Measurements from ENCODE around the gene GDPD4. TPM values are rescaled to one million over a fixed set of nuclear protein-coding genes. Genes with fewer than 3 reads are reported as not detected.

The GDPD4 gene
- total RNA-seq, 4 donors from 2014 or later = not detected

DNA sequence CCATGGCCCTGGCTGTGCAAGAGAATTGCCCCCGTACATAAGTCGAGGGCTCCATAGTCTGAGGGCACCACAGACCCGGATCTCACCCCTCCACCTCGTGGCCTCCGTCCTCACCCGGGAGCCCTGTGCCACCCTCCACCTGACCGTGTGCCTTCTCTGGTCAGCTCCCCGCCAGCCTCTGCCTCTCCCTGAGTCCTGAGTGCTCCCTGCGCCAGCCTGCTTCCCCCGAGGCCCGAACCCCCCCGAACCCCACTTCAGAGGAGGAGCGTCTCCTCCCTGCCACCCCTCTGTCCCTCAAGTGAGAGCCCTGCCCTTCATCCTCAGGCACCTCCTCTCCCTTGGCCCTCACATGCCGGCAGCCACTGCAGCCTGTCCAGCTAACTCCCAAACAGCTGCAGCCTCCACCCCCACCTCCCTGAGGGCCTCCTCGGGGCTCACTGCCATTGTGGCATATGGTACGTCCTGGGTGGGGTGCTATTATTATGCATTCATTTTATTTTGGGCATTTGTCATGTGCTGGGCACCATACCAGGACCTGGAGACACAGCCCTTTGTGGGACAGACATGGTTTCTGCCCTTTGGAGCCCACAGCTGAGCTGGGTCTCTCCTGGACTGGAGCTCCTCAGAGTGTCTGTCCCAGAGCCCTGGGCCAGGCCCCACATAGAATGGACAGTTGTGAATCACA lies 106.3 kb downstream of the GDPD4 start:
- H3K4me3 ChIP-seq = no peak overlapping the region

DNA sequence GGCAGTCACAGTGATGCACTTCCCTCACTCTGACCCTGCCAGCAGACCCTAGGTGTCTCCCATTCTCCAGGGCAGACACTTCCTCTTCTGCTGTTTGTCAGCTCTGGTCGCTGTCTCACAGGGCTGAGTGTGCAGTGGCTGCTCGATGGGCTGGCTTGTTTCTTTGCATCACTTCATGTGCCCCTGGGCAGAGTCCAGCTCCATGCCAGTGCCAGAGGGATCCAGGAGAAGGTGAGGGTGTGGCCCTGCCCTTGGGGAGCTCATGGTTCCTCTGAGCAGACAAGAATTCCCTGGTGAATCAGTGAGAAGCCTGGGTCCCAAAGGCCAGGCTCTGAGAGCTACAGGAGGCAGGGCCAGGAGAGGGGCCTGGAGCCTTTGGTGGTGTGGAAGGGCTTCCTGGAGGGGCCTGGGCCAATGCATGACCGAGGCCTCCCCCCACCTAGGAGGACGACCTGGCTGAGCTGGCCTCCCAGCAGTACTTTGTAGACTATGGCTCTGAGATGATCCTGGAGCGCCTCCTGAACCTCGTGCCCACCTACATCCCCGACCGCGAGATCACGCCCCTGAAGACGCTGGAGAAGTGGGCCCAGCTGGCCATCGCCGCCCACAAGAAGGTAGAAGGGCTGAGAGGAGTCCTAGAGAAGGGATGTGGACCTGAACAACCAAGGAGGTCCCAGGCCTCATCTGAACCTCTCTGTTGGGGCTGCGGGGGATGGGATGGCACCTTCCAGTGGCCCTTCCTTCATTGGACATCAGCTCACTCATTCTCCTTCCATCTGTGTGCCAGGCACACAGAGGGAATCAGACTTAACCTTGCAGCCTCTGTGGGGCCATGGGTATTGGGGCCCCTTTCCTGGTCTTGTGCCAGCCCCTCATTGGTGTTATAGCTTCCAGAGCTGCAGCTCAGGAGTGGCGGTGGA lies 107.3 kb downstream of the GDPD4 start:
- Histone ChIP-seq H3K36me3 (no peaks in the 10 kb centered on the region), H3K27ac (no peak overlapping the region), H3K4me1 (peaks cover 0 to 7% (median 4%) of the 10 kb centered on the region in 4 donors), H3K27me3 (no peaks in the 10 kb centered on the region), H3K4me3 (no peak overlapping the region), H3K9me3 (no peaks in the 10 kb centered on the region)
- no peak for DNase-seq
- WGBS, 2 donors (ENCODE audit: low coverage in 1 of 2) = 89% methylated on average over 15 of the region's 15 CpGs; no CpG with 5 or more reads in 1 of the 2 donors
- in situ Hi-C loops (cut with MboI; ENCODE audit: low pct_ligation_motif_present in 1 of 4, low pct_unique_long_range_greater_than_20kb in 1 of 4, low sequenced_read_pairs in 3 of 4) (loop anchor here in 3 of 4 donors (10.0 to 25.0 kb wide), 4 partner anchors 157 to 361 kb away; partner anchors contain the start of gene B3GNT6 (in 1 of the 3)), intact Hi-C loops (cut with DNase I; ENCODE audit: low total_unique reads) (loop anchor here (10.0 kb wide), 1 partner anchor 351 kb away; no protein-coding TSS in a partner anchor)
- TF ChIP-seq, protein P1, sequence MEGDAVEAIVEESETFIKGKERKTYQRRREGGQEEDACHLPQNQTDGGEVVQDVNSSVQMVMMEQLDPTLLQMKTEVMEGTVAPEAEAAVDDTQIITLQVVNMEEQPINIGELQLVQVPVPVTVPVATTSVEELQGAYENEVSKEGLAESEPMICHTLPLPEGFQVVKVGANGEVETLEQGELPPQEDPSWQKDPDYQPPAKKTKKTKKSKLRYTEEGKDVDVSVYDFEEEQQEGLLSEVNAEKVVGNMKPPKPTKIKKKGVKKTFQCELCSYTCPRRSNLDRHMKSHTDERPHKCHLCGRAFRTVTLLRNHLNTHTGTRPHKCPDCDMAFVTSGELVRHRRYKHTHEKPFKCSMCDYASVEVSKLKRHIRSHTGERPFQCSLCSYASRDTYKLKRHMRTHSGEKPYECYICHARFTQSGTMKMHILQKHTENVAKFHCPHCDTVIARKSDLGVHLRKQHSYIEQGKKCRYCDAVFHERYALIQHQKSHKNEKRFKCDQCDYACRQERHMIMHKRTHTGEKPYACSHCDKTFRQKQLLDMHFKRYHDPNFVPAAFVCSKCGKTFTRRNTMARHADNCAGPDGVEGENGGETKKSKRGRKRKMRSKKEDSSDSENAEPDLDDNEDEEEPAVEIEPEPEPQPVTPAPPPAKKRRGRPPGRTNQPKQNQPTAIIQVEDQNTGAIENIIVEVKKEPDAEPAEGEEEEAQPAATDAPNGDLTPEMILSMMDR (IDR thresholded peaks at IDR 0.05) = no peak
- TF ChIP-seq POLR2A (IDR thresholded peaks at IDR 0.05) (no peak), EP300 (IDR thresholded peaks at IDR 0.05; ENCODE audit: low read depth) (no peak), POLR2AphosphoS5 (IDR thresholded peaks at IDR 0.05) (no peak)

More for the DNA sequence above, 106.3 kb downstream of the GDPD4 start:
- Histone ChIP-seq H3K9me3 (no peaks in the 10 kb centered on the region), H3K27me3 (no peaks in the 10 kb centered on the region), H3K36me3 (no peaks in the 10 kb centered on the region), H3K4me1 (peaks cover 0 to 6% (median 2%) of the 10 kb centered on the region in 4 donors), H3K27ac (no peak overlapping the region)
- WGBS, 2 donors (ENCODE audit: low coverage in 1 of 2) = 81 to 84% methylated on average over 6 to 16 of the region's 16 CpGs
- in situ Hi-C loops (cut with MboI; ENCODE audit: low pct_ligation_motif_present in 1 of 4, low pct_unique_long_range_greater_than_20kb in 1 of 4, low sequenced_read_pairs in 3 of 4) (loop anchor here in 3 of 4 donors (10.0 to 25.0 kb wide), 4 partner anchors 158 to 360 kb away; partner anchors contain the start of gene B3GNT6 (in 1 of the 3)), intact Hi-C loops (cut with DNase I; ENCODE audit: low total_unique reads) (loop anchor here (10.0 kb wide), 1 partner anchor 350 kb away; no protein-coding TSS in a partner anchor)
- DNase-seq = no peak
- TF ChIP-seq, protein P1 (IDR thresholded peaks at IDR 0.05) = no peak
- TF ChIP-seq POLR2AphosphoS5 (IDR thresholded peaks at IDR 0.05) = no peak
- TF ChIP-seq EP300 (IDR thresholded peaks at IDR 0.05; ENCODE audit: low read depth) = no peak
- no peak for TF ChIP-seq POLR2A (IDR thresholded peaks at IDR 0.05)

DNA sequence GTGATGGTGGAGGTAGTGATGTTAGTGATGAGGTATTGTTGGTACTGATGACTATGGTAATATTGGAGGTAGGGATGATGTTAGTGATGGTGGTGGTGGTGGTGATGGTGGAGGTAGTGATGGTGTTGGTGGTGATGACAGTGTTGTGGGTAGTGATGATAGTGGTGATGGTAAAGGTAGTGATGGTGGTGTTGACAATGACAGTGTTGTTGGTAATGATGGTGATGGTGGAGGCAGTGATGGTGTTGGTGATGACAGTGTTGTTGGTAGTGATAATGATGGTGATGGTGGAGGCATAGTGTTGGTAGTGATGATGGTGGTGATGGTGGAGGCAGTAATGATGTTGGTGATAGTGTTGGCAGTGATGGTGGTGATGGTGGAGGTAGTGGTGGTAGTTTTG lies 108.3 kb downstream of the GDPD4 start:
- Histone ChIP-seq H3K36me3 (no peaks in the 10 kb centered on the region), H3K9me3 (no peaks in the 10 kb centered on the region), H3K4me1 (peaks cover 0 to 17% (median 9%) of the 10 kb centered on the region in 4 donors), H3K27me3 (no peaks in the 10 kb centered on the region), H3K4me3 (no peak overlapping the region), H3K27ac (no peak overlapping the region)
- in situ Hi-C loops (cut with MboI; ENCODE audit: low pct_ligation_motif_present in 1 of 4, low pct_unique_long_range_greater_than_20kb in 1 of 4, low sequenced_read_pairs in 3 of 4) (loop anchor here in 3 of 4 donors (10.0 to 25.0 kb wide), 4 partner anchors 156 to 362 kb away; partner anchors contain the start of gene B3GNT6 (in 1 of the 3)), intact Hi-C loops (cut with DNase I; ENCODE audit: low total_unique reads) (loop anchor here (10.0 kb wide), 1 partner anchor 352 kb away; no protein-coding TSS in a partner anchor)
- no peak for TF ChIP-seq POLR2AphosphoS5 (IDR thresholded peaks at IDR 0.05)
- TF ChIP-seq EP300 (IDR thresholded peaks at IDR 0.05; ENCODE audit: low read depth) = no peak
- TF ChIP-seq, protein P1 (IDR thresholded peaks at IDR 0.05) = no peak
- no peak for TF ChIP-seq POLR2A (IDR thresholded peaks at IDR 0.05)
- no peak for DNase-seq

Measured in transverse colon (tissue), 4 donors.